Epithelial cell of proximal tubule (primary cell): ENCODE data around the gene ATP6V1B1. TPM values are rescaled to one million over a fixed set of nuclear protein-coding genes. Genes with fewer than 3 reads are reported as not detected.

Source experiments
- DNase-seq: peaks from one replicate; pipeline ENCODE4 v3.0.0-alpha.2; 2011; ENCODE audit warnings: low read depth
- H3K4me3 ChIP-seq: 2 replicates; pipeline ENCODE4 v1.5.1; 2011; ENCODE audit warnings: low read depth, mild to moderate bottlenecking, low read length
- CTCF ChIP-seq: conservative IDR thresholded peaks from 2 replicates; pipeline ENCODE4 v1.5.1; 2012; ENCODE audit warnings: low read depth, mild to moderate bottlenecking, low read length
- total RNA-seq: library from RNA; depleted of rRNA; stranded (reverse); fragments of >200 nt; gene quantifications from 2 replicates; pipeline ENCODE4 v1.2.3, GENCODE V29; 2015

ATP6V1B1 gene
- total RNA-seq, 1 donor from 2014 or later, result 0.81 TPM

GRCh38 chr2:70936979-70937811 is 1.5 kb downstream of the ATP6V1B1 start:
- H3K4me3 ChIP-seq, result no peak overlapping the region
- TF ChIP-seq CTCF, result no peak
- DNase-seq, result no peak

- no peak for TF ChIP-seq CTCF
- H3K4me3 ChIP-seq, result no peak overlapping the region
- no peak for DNase-seq
These were observed 2.3 kb downstream of the ATP6V1B1 start for GRCh38 chr2:70937866-70938585.

- TF ChIP-seq CTCF, result no peak
- no peak overlapping the region for H3K4me3 ChIP-seq
- no peak for DNase-seq
These were observed 2.9 kb downstream of the ATP6V1B1 start for GRCh38 chr2:70938586-70938950.

GRCh38 chr2:70939001-70939838 is 3.5 kb downstream of the ATP6V1B1 start:
- no peak for TF ChIP-seq CTCF
- DNase-seq, result no peak
- no peak overlapping the region for H3K4me3 ChIP-seq

GRCh38 chr2:70939839-70940580 is 4.3 kb downstream of the ATP6V1B1 start:
- no peak overlapping the region for H3K4me3 ChIP-seq
- no peak for TF ChIP-seq CTCF
- DNase-seq, result no peak

GRCh38 chr2:70941186-70941585 is 5.5 kb downstream of the ATP6V1B1 start:
- DNase-seq, result no peak
- TF ChIP-seq CTCF, result no peak
- no peak overlapping the region for H3K4me3 ChIP-seq
